ENCODE data around the gene SNX2. TPM values are rescaled to one million over a fixed set of nuclear protein-coding genes. Genes with fewer than 3 reads are reported as not detected.

Gene SNX2
- total and polyA plus RNA-seq, 9 of the 15 experiments (the other 6 are each of a cell fraction or from before 2014, with no cell fraction given): 35.2 to 86.0 (median 58.1) TPM

GRCh38 chr5:122844910-122845228, 70.0 kb downstream of the SNX2 start (continued):
- no peak for TF ChIP-seq ATF7 (IDR thresholded peaks at IDR 0.05)
- no peak for TF ChIP-seq FOS (IDR thresholded peaks at IDR 0.05; ENCODE audit: extremely low read depth, insufficient read length)
- TF ChIP-seq LCOR (CRISPR knock-in tag; IDR thresholded peaks at IDR 0.05): no peak
- no peak for TF ChIP-seq KDM2B (CRISPR knock-in tag; IDR thresholded peaks at IDR 0.05)
- TF ChIP-seq ILF3 (IDR thresholded peaks at IDR 0.05; ENCODE audit: borderline replicate concordance): no peak
- TF ChIP-seq ZNF280A (IDR thresholded peaks at IDR 0.05; ENCODE audit: low read depth, partially characterized antibody): no peak
- no peak for TF ChIP-seq DDX20 (tag; IDR thresholded peaks at IDR 0.05; ENCODE audit: low read depth)
- TF ChIP-seq ZNF644 (tag; IDR thresholded peaks at IDR 0.05; ENCODE audit: low read depth): no peak; the same call in 1 of the 2 replicates
- no peak for TF ChIP-seq LEF1 (IDR thresholded peaks at IDR 0.05)
- TF ChIP-seq SLC30A9 (CRISPR knock-in tag; IDR thresholded peaks at IDR 0.05): no peak
- TF ChIP-seq NFIC (IDR thresholded peaks at IDR 0.05): 0 out of 2 replicates have a peak, but pooled peaks have one; percentile 28
- no peak for TF ChIP-seq RFX1 (IDR thresholded peaks at IDR 0.05)
- TF ChIP-seq THRAP3 (IDR thresholded peaks at IDR 0.05; ENCODE audit: borderline replicate concordance): no peak
- no peak for TF ChIP-seq MYBL2 (IDR thresholded peaks at IDR 0.05; ENCODE audit: low read depth)
- no peak for TF ChIP-seq MYBL2 (CRISPR knock-in tag; IDR thresholded peaks at IDR 0.05; ENCODE audit: borderline replicate concordance)
- no peak for TF ChIP-seq ZNF347 (CRISPR knock-in tag; IDR thresholded peaks at IDR 0.05; ENCODE audit: low read depth)
- no peak for TF ChIP-seq SETDB1 (IDR thresholded peaks at IDR 0.05; ENCODE audit: low read length)
- no peak; a peak in 1 of 4 replicates for TF ChIP-seq HDAC1 (IDR thresholded peaks at IDR 0.05)
- no peak for TF ChIP-seq HMG20B (CRISPR knock-in tag; IDR thresholded peaks at IDR 0.05)
- TF ChIP-seq PTRF (tag; IDR thresholded peaks at IDR 0.05): no peak
- no peak for TF ChIP-seq POLR2G (IDR thresholded peaks at IDR 0.05; ENCODE audit: low read depth, low read length)
- TF ChIP-seq HIVEP1 (CRISPR knock-in tag; IDR thresholded peaks at IDR 0.05): no peak
- TF ChIP-seq THAP7 (CRISPR knock-in tag; IDR thresholded peaks at IDR 0.05): no peak
- TF ChIP-seq CEBPB (tag; IDR thresholded peaks at IDR 0.05): no peak
- no peak for TF ChIP-seq KDM4B (IDR thresholded peaks at IDR 0.05; ENCODE audit: borderline replicate concordance in 2 of 2, low read depth in 1 of 2)
- TF ChIP-seq ZKSCAN3 (CRISPR knock-in tag; IDR thresholded peaks at IDR 0.05): no peak
- peak; percentile 27 for TF ChIP-seq BRD9 (IDR thresholded peaks at IDR 0.05; ENCODE audit: low read depth, partially characterized antibody)
- TF ChIP-seq ETV5 (CRISPR knock-in tag; IDR thresholded peaks at IDR 0.05; ENCODE audit: low read depth): no peak
- TF ChIP-seq TAF9B (IDR thresholded peaks at IDR 0.05; ENCODE audit: partially characterized antibody): no peak
- TF ChIP-seq SPI1 (IDR thresholded peaks at IDR 0.05; ENCODE audit: borderline replicate concordance, low read depth, low read length): no peak

Measured in K562 (cell line).